HG03460 (cell line): ENCODE results near the gene UGT2B17.
"Not testable (repeated sequence)": the region's sequence is repeated elsewhere in the genome, so short reads cannot be mapped to it uniquely, and the experiment has no call there.

ENCODE experiments used
- ATAC-seq: cut with Tn5 transposase; IDR thresholded peaks from one replicate; pipeline ENCODE4 v1.9.1; 2021; ENCODE audit not compliant: unreplicated experiment

The UGT2B17 gene

DNA sequence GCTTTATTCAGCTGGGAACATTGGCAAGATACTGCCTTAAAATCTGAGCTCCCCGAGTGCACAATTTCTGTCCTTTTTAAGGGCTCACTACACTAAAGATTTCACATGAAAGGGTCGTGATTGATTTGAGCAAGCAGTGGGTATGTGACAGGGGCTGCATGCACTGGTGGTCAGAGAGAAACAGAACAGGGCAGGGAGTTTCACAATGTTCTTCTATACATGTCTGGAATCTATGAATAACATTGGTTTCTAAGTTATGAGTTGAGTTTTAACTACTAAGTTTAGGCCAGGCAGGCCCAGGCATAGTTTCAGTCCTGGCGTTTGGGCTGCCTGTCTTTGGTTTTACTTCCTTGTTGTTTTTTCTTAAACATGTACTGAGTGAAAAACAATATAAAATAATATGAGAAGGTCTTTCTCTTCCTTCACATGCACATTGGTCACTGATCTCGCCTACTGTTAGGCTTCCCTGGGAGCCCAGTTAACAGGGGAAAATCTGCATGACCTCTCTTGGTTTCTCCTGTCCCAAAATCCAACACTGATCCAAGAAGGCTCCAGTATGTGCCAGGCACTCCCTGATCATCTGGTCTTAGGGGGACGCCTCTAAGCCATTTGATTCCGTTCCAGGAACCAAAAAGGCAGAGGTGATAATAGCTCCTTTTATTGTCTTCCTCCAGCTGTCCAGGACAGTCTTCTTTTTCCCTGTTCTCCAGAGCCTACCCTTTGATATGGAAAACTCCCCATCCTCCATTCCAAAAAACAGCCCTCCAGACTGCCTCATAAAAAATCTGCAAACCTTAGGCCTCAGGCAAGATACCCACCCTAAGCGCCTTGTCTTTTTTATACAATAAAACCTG, at the start of gene UGT2B17:
Gene UGT2B17, minus strand, starts transcription at position 51 of the 854 bp plus-strand sequence. CDS start 7,838 bp downstream, outside the sequence.
- peak; percentile 83 for ATAC-seq

DNA sequence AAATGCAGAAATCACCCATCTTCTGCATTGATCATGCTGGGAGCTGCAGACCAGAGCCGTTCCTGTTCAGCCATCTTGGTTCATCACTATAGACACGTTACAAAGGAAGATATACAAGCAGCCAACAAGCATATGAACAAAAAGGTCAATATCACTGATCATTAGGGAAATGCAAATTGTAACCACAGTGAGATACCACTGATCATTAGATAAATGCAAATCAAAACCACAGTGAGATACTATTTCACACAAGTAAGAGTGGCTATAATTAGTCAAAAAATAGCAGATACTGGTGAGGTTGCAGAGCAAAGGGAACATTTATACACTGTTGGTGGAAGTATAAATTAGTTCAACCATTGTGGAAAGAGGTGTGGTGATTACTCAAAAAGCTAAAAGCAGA, 46.6 kb upstream of the UGT2B17 start:
- ATAC-seq = not testable (repeated sequence)

DNA sequence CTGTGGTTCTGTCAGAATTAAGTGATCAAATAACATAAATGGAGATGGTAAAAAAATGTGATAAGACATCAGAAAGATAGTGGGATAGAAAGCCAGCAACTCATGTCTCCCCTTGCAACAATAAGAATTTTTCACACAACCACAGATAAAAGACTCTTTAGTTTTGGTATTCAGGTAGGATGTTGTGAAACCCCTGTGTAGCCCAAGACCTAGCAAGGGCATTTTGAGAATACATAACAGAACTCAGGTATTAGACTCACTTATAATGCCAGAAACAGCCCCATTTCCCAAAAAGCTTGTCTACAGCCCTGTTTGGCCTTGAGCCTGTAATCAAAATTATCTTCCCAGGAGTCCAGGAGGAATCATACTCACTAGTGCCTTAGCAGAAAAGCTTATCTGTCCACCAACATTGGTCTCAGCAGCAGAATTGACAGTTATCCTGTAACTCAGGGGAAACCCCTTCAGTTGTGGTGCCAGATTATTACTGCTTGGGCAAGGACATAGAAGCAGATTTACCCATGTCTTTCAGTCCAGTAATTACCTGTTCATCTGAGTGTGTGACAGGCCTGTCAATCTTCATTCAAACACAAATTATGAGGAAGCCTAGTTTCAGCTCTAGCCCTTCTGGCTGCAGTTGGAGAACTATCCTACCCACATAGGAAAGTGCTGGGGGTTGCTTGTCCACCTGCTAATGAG, 41.0 kb upstream of the UGT2B17 start:
- peak; percentile 65 for ATAC-seq

DNA sequence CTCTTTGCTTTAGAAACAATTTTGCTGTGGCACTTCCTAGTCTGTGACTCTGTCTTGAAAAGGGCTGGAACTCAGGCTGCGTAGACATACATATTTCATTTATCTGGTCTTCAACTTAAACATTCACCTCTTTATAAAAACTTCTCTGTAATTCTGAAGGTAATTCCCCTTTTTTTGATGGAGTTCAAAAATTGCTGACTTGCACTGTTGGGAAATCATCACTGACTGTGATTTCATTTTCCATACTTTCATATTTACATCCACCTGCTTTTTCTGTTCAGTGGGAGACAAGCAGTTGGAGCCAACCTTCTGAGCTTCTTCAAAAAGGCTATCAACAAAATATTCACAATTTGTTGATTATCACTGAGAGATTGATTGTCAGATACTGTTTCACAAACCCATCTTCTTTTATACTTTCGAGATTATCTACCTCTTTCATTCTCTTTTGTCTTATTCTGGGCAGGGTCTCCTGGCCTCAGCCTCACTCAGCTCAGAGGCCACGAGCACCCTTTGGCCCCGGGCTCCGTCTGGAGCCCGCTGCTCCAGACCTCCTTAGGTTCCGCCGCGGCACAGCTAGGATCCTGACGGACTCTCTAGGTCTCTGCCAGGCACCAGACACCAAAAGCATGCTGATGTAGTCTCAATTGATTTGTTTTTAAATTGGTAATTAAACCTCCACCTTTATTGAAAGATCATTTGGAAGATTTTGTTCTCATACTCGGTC, 39.7 kb upstream of the UGT2B17 start:
- no peak for ATAC-seq

DNA sequence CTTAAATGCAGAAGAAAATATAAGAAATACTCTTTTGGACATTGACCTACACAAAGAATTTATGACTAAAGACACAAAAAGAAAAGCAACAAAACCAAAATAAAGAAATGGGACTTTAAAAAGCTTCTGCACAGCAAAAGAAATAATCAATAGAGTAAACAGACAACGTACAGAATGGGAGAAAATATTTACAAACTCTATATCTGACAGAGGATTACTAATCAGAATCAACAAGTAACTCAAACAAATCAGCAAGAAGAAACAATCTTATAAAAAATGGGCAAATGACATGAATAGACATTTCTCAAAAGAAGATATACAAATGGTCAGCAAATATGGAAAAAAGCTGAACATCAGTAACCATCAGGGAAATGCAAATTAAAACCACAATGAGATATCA, 37.6 kb upstream of the UGT2B17 start:
- no peak for ATAC-seq

DNA sequence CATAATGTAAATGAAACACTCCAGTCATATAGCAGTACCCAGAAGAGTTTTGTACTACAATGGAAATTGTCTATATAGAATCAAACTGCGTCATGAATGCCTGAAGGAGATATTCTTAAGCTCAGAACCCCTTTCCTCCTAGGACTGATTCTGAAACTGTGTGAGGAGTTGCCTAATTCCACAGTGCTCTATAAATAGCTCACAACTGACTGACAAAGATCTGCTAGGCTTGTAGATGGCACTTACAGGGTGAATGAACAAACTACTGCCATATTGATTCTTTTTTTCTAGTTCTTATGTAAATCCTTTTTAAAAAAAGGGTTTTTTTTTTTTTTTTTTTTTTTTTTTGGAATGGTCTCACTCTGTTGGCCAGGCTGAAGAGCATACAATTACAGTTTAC, 30.1 kb upstream of the UGT2B17 start:
- ATAC-seq = no peak

DNA sequence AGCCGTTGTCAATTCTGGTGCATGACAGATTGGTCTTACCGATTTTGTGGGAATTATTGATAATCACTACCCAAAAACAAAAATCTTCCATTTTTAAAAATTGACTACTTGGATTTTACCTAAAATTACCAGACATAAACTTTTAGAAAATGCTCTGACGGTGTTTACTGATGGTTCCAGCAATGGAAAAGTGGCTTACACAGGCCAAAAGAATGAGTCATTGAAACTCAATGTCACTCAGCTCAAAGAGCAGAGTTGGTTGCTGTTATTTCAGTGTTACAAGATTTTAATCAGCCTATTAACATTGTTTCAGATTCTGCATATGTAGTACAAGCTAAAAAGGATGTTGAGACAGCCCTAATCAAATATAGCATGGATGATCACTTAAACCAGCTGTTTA, 23.0 kb upstream of the UGT2B17 start:
- ATAC-seq = no peak

DNA sequence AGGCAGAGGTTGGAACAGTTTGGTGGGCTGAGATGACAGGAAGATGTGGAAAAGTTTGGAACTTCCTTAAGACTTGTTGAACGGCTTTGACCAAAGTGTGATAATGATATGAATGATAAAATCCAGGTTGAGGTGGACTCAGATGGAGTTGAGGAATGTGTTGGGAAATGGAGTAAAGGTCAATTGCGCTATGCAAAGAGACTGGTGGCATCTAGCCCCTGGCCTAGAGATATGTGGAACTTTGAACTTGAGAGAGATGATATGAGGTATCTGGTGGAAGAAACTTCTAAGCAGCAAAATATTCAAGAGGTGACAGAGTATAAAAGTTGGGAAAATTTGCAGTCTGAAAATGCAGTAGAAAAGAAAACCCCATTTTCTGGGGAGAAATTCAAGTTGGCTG, 21.4 kb upstream of the UGT2B17 start:
- ATAC-seq = no peak

DNA sequence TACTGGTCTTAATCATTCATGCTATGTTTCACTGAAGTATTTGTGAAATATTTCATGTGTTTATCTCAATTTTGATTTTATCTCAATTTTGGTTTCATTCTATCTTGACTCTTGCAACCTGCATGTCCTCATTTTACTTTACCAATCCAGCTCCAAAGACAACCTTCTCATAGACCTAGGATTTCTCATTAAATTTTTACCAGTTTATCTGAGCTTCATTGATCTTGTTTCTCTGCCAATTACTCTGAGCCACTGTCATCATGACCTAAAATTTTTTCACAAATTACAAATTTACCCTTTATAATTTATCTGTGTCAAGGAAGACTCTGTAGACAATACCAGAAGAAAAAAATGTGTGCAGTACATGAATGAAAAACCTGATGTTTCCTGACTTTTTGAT, 18.6 kb upstream of the UGT2B17 start:
- ATAC-seq = no peak

DNA sequence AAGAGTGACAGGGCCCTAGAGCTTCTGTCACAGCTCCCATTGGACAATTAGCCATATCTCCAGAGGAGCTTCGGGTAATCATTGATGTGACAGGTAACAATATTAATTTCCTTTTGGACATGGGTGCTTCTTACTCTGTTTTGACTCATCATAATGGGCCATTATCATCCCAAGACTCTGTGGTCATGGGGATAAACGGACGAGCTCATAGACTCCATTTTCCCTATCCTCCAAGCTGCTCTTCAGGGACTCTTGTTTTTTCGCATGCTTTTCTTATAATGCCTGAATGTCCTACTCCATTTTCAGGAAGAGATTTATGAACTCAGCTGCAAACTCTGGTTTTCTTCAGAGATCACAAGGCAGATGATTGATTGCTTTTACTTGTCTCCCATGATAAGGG, 17.0 kb upstream of the UGT2B17 start:
- ATAC-seq = no peak

DNA sequence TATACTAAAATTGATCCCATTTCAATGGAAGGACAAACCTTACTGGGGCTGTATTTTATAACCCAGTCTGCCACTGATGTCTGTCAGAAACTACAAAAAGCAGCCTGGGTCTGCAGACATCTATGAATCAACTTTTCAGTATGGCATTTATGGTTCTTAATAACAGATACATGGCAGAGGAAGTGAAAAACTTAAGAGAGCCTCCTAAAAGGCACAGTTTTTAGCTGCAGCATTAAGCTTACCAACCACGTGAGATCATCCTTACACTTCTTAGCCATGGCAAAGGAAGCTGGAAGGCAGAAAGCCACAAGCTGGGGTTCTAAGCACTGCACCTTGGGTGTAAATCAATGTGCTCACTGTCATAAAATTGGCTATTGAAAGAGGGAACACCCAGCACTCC, 16.6 kb upstream of the UGT2B17 start:
- ATAC-seq = no peak

DNA sequence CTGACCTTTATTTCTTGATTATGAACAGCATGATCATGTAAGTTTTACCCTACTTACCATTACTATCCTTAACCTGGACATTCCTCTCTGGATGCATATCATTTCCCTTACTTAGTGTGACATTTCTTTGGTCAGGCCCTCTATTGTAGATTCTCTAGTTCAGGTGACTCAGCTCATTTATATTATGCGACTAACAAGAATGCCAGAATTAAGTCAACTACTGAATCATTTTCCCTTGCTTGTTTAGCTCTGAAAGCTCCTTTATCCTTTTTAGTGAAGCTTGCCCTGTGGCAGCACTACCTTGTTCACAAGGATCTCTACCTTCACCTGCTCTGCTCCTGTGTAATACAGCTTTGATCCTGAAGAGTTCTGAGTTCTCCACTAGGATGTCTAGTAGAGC, 15.1 kb upstream of the UGT2B17 start:
- ATAC-seq = no peak

DNA sequence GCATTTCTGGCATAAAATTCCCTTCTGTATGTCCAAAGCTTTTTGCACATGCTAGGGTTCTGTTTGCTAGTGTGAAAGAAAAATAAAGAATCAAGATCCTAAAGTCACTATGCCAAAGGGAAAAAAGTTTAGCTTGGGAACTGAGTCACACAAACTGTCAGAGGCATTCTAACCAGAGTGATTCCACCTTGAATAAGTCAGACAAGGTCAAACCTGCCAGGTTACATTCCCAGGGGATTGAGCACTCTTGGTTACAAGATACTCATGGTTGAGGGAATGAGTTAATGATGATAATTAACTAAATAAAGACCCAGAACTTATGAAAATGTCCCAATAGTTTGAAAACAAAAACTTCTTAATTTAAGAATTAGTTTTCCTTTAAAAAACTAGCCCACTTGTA, 13.7 kb upstream of the UGT2B17 start:
- ATAC-seq = no peak

DNA sequence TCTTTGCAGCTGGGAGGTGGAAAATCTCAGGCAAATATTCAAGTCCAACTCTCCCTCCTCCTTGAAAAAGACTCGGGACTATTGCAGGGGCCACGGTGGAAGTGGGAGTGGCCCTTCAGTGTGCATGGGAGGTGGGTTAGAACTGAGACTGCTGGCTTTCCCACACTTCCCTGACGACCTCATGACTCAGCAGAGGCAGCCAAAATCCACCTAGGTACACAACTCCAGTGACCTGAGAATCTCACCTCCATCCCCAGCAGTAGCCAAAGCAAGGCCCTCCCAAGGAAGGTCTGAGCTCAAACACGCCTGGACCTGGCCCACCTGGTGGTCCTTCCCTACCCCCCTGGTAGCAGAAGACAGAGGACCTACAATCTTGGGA, 6.2 kb upstream of the UGT2B17 start:
- ATAC-seq = no peak

DNA sequence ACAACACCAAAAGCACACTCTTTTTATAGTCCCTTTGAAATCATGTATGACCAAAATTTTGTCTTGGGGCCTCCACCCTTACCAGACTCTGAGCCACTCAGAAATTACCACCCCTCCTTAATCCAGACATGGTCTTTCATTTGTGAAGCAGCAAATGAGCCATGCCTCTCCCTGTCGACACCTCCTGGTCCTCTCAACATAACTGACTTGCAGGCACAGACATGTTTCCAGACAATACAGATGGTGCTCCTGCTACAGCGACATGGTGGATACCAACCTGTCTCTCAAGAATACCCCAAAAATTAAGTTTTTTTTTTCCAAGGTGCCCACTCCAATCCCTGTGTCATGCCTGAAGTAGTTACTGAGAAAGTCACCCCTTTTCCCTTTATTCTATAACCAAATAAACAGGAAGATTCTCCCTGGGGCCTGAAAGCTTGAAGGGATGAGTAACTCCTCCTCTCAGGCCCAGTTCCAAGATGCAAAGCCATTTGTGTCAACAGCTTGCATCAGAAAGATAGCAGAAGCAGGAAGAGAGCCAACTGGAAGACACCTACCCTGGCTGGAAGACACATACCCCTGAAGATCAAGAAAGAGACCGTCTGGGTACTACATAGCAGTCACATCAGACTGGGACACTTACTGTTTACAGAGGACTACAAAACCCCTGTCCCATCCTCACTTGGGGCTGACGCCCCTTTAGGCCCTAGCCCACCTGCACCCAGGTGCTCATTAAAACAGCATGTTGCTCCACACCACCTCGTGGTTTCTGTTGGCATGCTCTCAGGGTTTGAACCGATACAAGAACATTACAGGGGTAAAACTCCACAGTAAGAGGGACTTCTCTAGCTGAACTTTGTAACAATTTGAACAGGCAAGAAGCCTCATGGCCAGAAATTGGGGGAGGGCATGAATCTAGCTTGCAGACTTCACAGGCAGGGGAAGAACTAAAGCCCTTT, 5.5 kb upstream of the UGT2B17 start:
- no peak for ATAC-seq

DNA sequence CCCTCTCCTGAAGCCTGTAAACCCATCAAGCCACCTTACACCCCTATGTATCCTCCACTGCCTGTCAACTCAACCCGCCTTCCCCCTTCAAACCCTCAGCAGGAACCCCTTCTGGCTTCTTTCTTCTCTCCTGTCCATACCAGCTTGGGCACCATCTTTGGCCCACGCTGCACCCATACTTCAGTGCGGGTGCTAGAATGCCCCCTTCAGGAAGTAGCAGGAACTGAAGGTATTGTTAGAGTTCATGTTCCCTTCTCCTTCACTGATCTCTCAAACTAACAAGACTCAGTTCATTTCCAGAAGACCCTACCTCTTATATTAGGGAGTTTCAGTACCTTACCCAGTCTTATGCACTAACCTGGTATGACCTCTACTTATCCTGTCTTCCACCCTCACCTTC, 1.5 kb upstream of the UGT2B17 start:
- ATAC-seq = no peak

DNA sequence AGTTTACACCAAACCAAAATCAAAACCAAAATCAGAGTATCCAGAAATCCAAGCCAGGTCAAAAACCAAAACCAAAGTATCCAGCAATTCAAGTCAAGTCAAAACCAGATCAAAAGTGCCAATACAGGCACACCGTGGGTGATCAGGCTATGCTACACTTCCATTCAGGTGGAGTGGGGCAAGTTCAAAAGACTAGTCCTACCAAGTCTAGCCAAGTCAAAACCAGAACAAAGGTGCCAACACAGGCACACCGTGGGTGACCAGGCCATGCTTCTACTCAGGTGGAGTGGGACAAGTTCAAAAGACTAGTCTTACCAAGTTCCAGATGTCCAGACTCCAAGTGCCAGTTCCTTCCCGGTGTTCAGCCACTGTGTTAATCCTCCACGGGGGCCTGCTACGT, 486 bp downstream of the UGT2B17 start:
- not testable (repeated sequence) for ATAC-seq

DNA sequence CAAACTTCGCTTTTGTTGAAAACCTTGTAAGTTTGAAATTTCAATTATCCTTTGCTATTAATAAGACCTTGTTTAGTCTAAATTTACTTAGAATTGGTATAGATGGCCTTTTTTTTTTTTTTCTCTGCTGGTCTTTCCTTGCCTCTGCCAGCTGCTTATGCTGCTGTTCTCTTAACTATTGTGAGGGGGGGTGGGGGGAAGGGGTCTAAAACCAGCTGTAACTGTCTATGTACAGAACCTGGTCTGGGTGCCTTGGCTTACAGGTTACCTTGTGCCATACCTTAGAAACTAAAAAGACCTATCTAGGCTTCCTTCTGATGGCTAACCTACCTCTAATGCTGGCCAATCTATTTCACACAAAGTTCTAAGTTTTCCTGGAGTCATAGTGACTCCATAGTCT, 1.0 kb downstream of the UGT2B17 start:
- ATAC-seq = no peak

DNA sequence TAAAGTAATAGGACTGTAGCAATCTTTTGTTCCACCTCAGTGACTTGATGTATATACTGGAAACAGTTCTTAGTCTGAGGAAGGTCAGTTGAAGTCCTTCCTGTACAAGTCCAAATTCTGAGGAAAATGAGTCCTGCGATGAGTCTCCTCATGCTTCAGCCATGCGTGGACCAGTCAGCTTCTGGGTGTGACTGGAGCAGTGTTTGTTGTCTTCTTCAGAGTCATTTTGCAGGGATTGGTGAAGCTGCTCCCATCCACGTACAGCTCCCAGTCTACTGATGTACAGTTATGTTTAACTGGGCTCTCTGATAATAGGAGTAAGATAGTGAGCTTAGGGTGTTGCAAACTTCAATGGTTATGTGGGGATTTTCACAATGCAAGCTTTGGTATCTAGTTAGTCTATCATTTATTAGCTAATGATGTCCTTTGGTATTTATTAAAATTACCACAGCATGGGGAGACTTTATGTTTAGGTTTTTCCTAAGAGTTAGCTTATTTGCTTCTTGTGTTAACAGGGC, 3.4 kb downstream of the UGT2B17 start:
- ATAC-seq = no peak

DNA sequence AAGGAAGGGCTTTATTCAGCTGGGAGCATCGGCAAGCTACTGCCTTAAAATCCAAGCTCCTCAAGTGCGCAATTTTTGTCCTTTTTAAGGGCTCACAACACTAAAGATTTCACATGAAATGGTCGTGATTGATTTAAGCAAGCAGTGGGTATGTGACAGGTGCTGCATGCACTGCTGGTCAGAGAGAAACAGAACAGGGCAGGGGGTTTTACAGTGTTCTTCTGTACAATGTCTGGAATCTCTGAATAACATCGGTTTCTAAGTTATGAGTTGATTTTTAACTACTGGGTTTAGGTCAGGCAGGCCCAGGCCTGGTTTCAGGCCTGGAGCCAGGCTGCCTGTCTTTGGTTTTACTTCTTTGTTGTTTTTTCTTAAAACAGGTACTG, 6.0 kb downstream of the UGT2B17 start:
- peak; percentile 57 for ATAC-seq
